GM12878 (cell line): ENCODE measurements around the gene ACSF3. TPM values are rescaled to one million over a fixed set of nuclear protein-coding genes. Genes with fewer than 3 reads are reported as not detected.

ENCODE experiments used
- ATF7 ChIP-seq: fragments of 450-650 bp; IDR thresholded peaks from 2 replicates; pipeline ENCODE4 v1.6.1; 2016; ENCODE audit warnings: low read depth, mild to moderate bottlenecking
- BCL11A ChIP-seq: IDR thresholded peaks from 2 replicates; pipeline ENCODE4 v1.6.1; 2011; ENCODE audit warnings: low read depth, low read length
- CREM ChIP-seq: IDR thresholded peaks from 2 replicates; pipeline ENCODE4 v1.6.1; 2014; ENCODE audit warnings: antibody characterized with exemption, low read depth
- FOXM1 ChIP-seq: IDR thresholded peaks from 2 replicates; pipeline ENCODE4 v1.6.1; 2012; ENCODE audit warnings: low read depth, mild to moderate bottlenecking, inconsistent platforms, low read length, moderate library complexity
- IKZF1 ChIP-seq: fragments of 450-650 bp; conservative IDR thresholded peaks from 2 replicates; pipeline ENCODE4 v1.6.1; 2017; ENCODE audit warnings: antibody characterized with exemption, mild to moderate bottlenecking
- JUNB ChIP-seq: IDR thresholded peaks from 2 replicates; pipeline ENCODE4 v1.6.1; 2016; ENCODE audit warnings: antibody characterized with exemption, mild to moderate bottlenecking
- MEF2A ChIP-seq: IDR thresholded peaks from 2 replicates; pipeline ENCODE4 v1.6.1; 2011; ENCODE audit warnings: low read depth, mild to moderate bottlenecking, low read length, moderate library complexity; ENCODE audit not compliant: insufficient read depth
- MTA3 ChIP-seq: IDR thresholded peaks from 2 replicates; pipeline ENCODE4 v1.6.1; 2012; ENCODE audit warnings: low read length, inconsistent platforms, borderline replicate concordance
- NFYB ChIP-seq: IDR thresholded peaks from 2 replicates; pipeline ENCODE4 v1.6.1; 2011; ENCODE audit warnings: low read depth, mild to moderate bottlenecking, low read length, improper control_type of control experiment, moderate library complexity; ENCODE audit not compliant: insufficient read depth
- NR2C1 ChIP-seq: fragments of 450-650 bp; IDR thresholded peaks from 2 replicates; pipeline ENCODE4 v1.6.1; 2017; ENCODE audit warnings: antibody characterized with exemption, mild to moderate bottlenecking, moderate library complexity
- PAX5 ChIP-seq: IDR thresholded peaks from 2 replicates; pipeline ENCODE4 v1.6.1; 2011; ENCODE audit warnings: low read depth, low read length, borderline replicate concordance
- PML ChIP-seq: IDR thresholded peaks from 2 replicates; pipeline ENCODE4 v1.6.1; 2012; ENCODE audit warnings: low read length, inconsistent platforms
- POLR2AphosphoS5 ChIP-seq: IDR thresholded peaks from 2 replicates; pipeline ENCODE4 v1.6.1; 2011; ENCODE audit warnings: mild to moderate bottlenecking, low read length, inconsistent platforms
- POU2F2 ChIP-seq: IDR thresholded peaks from 3 replicates; pipeline ENCODE4 v1.6.1; 2011; ENCODE audit warnings: low read depth, mild to moderate bottlenecking, low read length, borderline replicate concordance
- RAD21 ChIP-seq: IDR thresholded peaks from 2 replicates; pipeline ENCODE4 v1.6.1; 2011; ENCODE audit warnings: mild to moderate bottlenecking, low read depth, low read length, moderate library complexity; ENCODE audit not compliant: insufficient read depth
- RAD51 ChIP-seq: fragments of 450-650 bp; IDR thresholded peaks from 2 replicates; pipeline ENCODE4 v1.6.1; 2016; ENCODE audit warnings: moderate library complexity, mild to moderate bottlenecking, inconsistent platforms
- RUNX3 ChIP-seq: IDR thresholded peaks from 2 replicates; pipeline ENCODE4 v1.6.1; 2012; ENCODE audit warnings: low read length, inconsistent platforms
- STAT1 ChIP-seq: fragments of 450-650 bp; conservative IDR thresholded peaks from 2 replicates; pipeline ENCODE4 v1.6.1; 2014; ENCODE audit warnings: antibody characterized with exemption, mild to moderate bottlenecking
- TARDBP ChIP-seq: IDR thresholded peaks from 2 replicates; pipeline ENCODE4 v1.6.1; 2016; ENCODE audit warnings: borderline replicate concordance
- TCF12 ChIP-seq: IDR thresholded peaks from 2 replicates; pipeline ENCODE4 v1.6.1; 2011; ENCODE audit warnings: low read depth, mild to moderate bottlenecking, low read length
- WRNIP1 ChIP-seq: IDR thresholded peaks from 2 replicates; pipeline ENCODE4 v1.6.1; 2011; ENCODE audit warnings: low read depth, low read length, improper control_type of control experiment, borderline replicate concordance
- YY1 ChIP-seq: IDR thresholded peaks from 2 replicates; pipeline ENCODE4 v1.6.1; 2011; ENCODE audit warnings: low read depth, mild to moderate bottlenecking, low read length
- ZBED1 ChIP-seq: IDR thresholded peaks from 2 replicates; pipeline ENCODE4 v1.6.1; 2016; ENCODE audit warnings: borderline replicate concordance
- ZNF274 ChIP-seq: IDR thresholded peaks from one replicate; pipeline ENCODE4 v1.8.0; 2011; ENCODE audit not compliant: insufficient read length, insufficient read depth
- ZNF592 ChIP-seq: fragments of 450-650 bp; IDR thresholded peaks from 2 replicates; pipeline ENCODE4 v1.6.1; 2017; ENCODE audit warnings: mild to moderate bottlenecking, moderate library complexity
- ZSCAN29 ChIP-seq: fragments of 450-650 bp; IDR thresholded peaks from 2 replicates; pipeline ENCODE4 v1.6.1; 2017; ENCODE audit warnings: mild to moderate bottlenecking, moderate library complexity
- polyA plus RNA-seq, 11 experiments: library from polyadenylated mRNA; depleted of rRNA in 4 of 11; unstranded in 6 of 11; stranded (reverse) in 5 of 11; fragments of >200 nt; fragmentation: Nextera tagmentation in 4 of 11; fragmentation: Illumina TruSeq in 1 of 11; extraction: Ambion mirVana in 4 of 11; extraction: Trizol in 1 of 11; gene quantifications; 1 replicate in 1 of 11; 2 replicates in 10 of 11; pipeline versions ENCODE4 v1.2.1 to v1.2.3, GENCODE V29; 2011 to 2016; ENCODE audit warnings: inconsistent platforms in 2 of 11, missing spikeins in 2 of 11, low read depth in 1 of 11
- total RNA-seq, 4 experiments: library from RNA; depleted of rRNA in 3 of 4; stranded (reverse); fragments of >200 nt in 3 of 4; fragmentation: Illumina TruSeq in 1 of 4; extraction: Trizol in 1 of 4; gene quantifications; 2 replicates each; pipeline versions ENCODE4 v1.2.1 to v1.2.3, GENCODE V29; 2013 to 2021

ACSF3 gene
- total and polyA plus RNA-seq, 10 of the 15 experiments (the other 5 are each of a cell fraction or from before 2014, with no cell fraction given): 1.0 to 44.4 (median 25.8) TPM

DNA sequence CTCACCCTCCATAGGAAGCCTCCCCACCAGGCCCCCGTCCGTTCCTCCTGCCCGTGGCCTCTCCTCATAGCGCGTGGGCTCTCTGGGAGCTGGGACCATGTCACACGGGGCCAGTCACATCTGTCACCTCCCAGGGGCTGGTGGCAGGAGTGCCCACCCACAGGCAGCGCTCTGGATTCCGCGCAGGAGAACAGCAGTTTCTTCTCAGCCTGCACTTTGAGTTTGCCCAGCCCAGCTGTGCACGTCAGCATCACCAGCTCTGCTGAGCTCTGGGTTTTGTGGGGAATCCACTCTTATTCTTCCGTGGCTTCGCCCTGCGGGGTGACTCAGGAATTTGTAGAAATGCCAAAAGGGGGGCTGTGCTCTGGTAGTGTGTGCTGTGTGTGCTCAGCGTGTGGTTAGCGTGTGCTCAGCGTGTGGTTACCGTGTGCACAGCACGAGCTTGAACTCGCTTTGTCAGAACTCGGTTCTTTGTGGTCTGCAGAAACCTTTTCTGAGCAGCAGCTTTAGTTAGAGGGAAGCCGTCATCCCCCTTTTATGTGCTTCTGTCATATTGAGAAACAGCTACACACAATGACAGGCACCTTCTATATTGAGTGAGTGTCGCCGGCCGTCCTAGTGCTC is 3.2 kb downstream of the ACSF3 start (continued):
- peak; percentile 18; the same call in 1 of the 2 replicates for TF ChIP-seq TARDBP
- peak; percentile 35; the same call in 1 of the 2 replicates for TF ChIP-seq POLR2AphosphoS5
- TF ChIP-seq ZNF274: no peak
- peak; percentile 39; the same call in 1 of the 2 replicates for TF ChIP-seq IKZF1
- TF ChIP-seq TCF12: peak; percentile 73; the same call in 1 of the 2 replicates
- TF ChIP-seq POU2F2: peak; percentile 34; the same call in 1 of the 3 replicates
- TF ChIP-seq ZBED1: peak; percentile 87; the same call in 1 of the 2 replicates
- no peak for TF ChIP-seq NR2C1
- peak; percentile 43; the same call in 1 of the 2 replicates for TF ChIP-seq FOXM1
- peak; percentile 62 for TF ChIP-seq MEF2A
- TF ChIP-seq RAD21: 0 out of 2 replicates have a peak, but pooled peaks have one; percentile 1
- 0 out of 2 replicates have a peak, but pooled peaks have one; percentile 20 for TF ChIP-seq YY1
- peak; percentile 41; the same call in 1 of the 2 replicates for TF ChIP-seq ATF7
- TF ChIP-seq BCL11A: peak; percentile 83
- TF ChIP-seq MTA3: 0 out of 2 replicates have a peak, but pooled peaks have one; percentile 16
- TF ChIP-seq STAT1: no peak
- TF ChIP-seq RUNX3: peak; percentile 98
- no peak for TF ChIP-seq WRNIP1
- TF ChIP-seq CREM: peak; percentile 72
- TF ChIP-seq NFYB: no peak
- TF ChIP-seq JUNB: peak; percentile 82
- TF ChIP-seq ZNF592: no peak
- no peak for TF ChIP-seq RAD51
- peak; percentile 86; the same call in 1 of the 2 replicates for TF ChIP-seq PAX5
- 0 out of 2 replicates have a peak, but pooled peaks have one; percentile 45 for TF ChIP-seq ZSCAN29
- no peak for TF ChIP-seq PML
